SK-N-MC (cell line): ENCODE measurements around the gene CNRIP1.

Experiments
- DNase-seq: peaks from one replicate; pipeline ENCODE4 v3.0.0-alpha.2; 2011; ENCODE audit warnings: low read depth, low spot score
- H3K27ac ChIP-seq: fragments of 200-600 bp; sonication (generic); 2 replicates; pipeline ENCODE4 v1.5.1; 2016; ENCODE audit warnings: mixed run types
- H3K36me3 ChIP-seq: fragments of 200-600 bp; sonication (generic); 2 replicates; pipeline ENCODE4 v1.6.1; 2017; ENCODE audit warnings: antibody characterized with exemption, low read length, mixed read lengths; ENCODE audit not compliant: insufficient read depth
- H3K4me3 ChIP-seq: fragments of 200-600 bp; sonication (generic); 2 replicates; pipeline ENCODE4 v1.5.1; 2016
- H3K9ac ChIP-seq: fragments of 200-600 bp; sonication (generic); 2 replicates; pipeline ENCODE4 v1.8.0; 2017; ENCODE audit warnings: mixed run types, mixed read lengths; ENCODE audit not compliant: insufficient read length
- H3K9me3 ChIP-seq: fragments of 200-600 bp; sonication (generic); 2 replicates; pipeline ENCODE4 v1.6.1; 2017; ENCODE audit warnings: low read depth, mild to moderate bottlenecking, antibody characterized with exemption, low read length, moderate library complexity, mixed read lengths
- EZH2 ChIP-seq: fragments of 200-600 bp; sonication (generic); IDR thresholded peaks from one replicate; pipeline ENCODE4 v1.6.1; 2017; ENCODE audit warnings: antibody characterized with exemption
- FOXP2 ChIP-seq: optimal IDR thresholded peaks from 2 replicates; pipeline ENCODE3; 2011; ENCODE audit warnings: mild to moderate bottlenecking, moderate library complexity; ENCODE audit not compliant: insufficient read depth; ENCODE audit errors: extremely low read length, control extremely low read depth
- POLR2AphosphoS5 ChIP-seq: IDR thresholded peaks from 2 replicates; pipeline ENCODE4 v1.6.1; 2012; ENCODE audit warnings: mild to moderate bottlenecking, low read depth, low read length, borderline replicate concordance

Gene CNRIP1

DNA sequence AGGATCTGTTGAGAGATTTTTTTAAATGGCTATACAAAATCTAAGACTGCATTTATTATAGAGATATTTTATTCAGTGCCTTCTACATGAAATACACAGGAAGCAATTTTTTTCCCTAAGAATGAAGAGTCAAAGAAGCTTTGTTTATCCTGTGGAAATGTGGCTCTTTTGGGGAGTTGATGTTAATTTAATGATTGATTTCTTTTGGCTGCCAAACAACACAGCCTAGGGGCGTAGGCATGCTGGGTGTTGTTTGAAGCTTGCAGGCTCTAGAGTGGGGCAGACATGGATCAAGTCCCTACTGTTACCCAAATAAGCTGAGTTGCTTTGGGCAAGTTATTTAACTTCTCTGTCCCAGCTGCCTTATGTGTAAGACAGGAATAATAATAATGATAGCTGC is 24.3 kb upstream of the CNRIP1 start:
- TF ChIP-seq FOXP2 (no peak), EZH2 (no peak), POLR2AphosphoS5 (no peak; the same call in 1 of the 2 replicates)
- Histone ChIP-seq H3K4me3 (no peak overlapping the region), H3K36me3 (no peaks in the 10 kb centered on the region), H3K9me3 (no peaks in the 10 kb centered on the region), H3K9ac (no peak overlapping the region), H3K27ac (no peak overlapping the region)
- no peak for DNase-seq

GRCh38 chr2:68342470-68342869 is 22.7 kb upstream of the CNRIP1 start:
- no peak overlapping the region for H3K9ac ChIP-seq
- DNase-seq = no peak
- H3K9me3 ChIP-seq = no peaks in the 10 kb centered on the region
- H3K36me3 ChIP-seq = no peaks in the 10 kb centered on the region
- H3K27ac ChIP-seq = no peak overlapping the region
- no peak for TF ChIP-seq FOXP2
- TF ChIP-seq EZH2 = no peak
- no peak for TF ChIP-seq POLR2AphosphoS5
- no peak overlapping the region for H3K4me3 ChIP-seq

- no peak for DNase-seq
- Histone ChIP-seq H3K9me3 (no peaks in the 10 kb centered on the region), H3K9ac (no peak overlapping the region), H3K27ac (no peak overlapping the region), H3K36me3 (no peaks in the 10 kb centered on the region), H3K4me3 (no peak overlapping the region)
- TF ChIP-seq FOXP2 = no peak
- no peak for TF ChIP-seq POLR2AphosphoS5
- no peak for TF ChIP-seq EZH2
Observed at GRCh38 chr2:68341583-68341982, 21.8 kb upstream of the CNRIP1 start.

DNA sequence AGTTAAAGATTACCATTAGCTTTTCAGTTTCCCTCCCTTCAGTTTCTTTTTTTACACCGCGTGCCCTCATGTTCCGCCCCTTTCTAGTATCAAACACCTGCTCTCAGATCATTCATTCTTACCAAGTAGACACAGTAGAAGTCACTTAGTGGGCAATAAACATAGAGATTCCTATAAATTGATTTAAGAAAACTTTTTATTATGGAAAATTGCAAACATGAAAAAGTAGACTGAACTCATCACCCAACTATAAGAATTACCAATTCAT is 21.2 kb upstream of the CNRIP1 start:
- H3K4me3 ChIP-seq = no peak overlapping the region
- DNase-seq = no peak
- no peaks in the 10 kb centered on the region for H3K36me3 ChIP-seq
- no peak for TF ChIP-seq FOXP2
- TF ChIP-seq EZH2 = no peak
- no peak for TF ChIP-seq POLR2AphosphoS5
- H3K9ac ChIP-seq = no peak overlapping the region
- H3K27ac ChIP-seq = no peak overlapping the region
- no peaks in the 10 kb centered on the region for H3K9me3 ChIP-seq

DNA sequence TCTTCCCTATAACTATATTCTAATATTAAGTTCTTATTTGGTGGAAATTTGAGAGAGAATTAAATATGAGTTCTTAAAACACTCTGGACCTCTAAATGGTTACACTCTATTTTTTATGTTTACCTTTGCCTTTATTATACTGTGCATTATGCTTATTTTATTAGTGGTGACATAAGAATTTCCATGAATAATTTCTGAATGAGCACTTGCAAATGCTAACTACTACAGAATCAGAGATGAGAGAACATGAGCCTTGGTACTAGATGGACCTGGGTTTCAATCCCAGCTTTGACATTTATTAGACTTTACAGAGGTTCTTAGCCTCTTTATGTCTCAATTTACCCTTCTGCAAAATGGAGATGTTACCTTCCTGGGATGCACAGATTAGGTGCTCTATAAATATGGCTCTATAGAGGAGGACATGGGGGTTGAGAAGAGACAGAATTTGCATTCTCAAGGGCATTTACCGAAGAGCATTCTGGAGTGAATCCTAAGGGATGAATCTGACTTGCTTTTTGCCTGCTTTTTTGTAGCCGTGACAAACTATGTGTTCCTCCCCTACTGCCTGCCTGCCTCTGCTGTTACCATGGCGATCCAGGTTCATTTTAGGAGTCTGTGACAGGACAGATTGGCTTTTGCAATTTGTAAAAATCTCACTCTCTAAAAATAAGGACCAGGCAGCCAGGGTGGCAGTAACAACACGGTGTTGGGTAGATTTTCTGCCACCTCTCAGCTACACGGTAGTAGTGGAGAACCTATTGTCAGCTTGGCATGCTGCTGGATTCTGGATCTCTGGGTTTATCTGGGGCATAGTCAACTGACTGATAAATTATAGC is 20.7 kb upstream of the CNRIP1 start:
- Histone ChIP-seq H3K9me3 (no peaks in the 10 kb centered on the region), H3K9ac (no peak overlapping the region), H3K27ac (no peak overlapping the region), H3K36me3 (no peaks in the 10 kb centered on the region), H3K4me3 (no peak overlapping the region)
- no peak for DNase-seq
- TF ChIP-seq FOXP2 (no peak), POLR2AphosphoS5 (no peak), EZH2 (no peak)

DNA sequence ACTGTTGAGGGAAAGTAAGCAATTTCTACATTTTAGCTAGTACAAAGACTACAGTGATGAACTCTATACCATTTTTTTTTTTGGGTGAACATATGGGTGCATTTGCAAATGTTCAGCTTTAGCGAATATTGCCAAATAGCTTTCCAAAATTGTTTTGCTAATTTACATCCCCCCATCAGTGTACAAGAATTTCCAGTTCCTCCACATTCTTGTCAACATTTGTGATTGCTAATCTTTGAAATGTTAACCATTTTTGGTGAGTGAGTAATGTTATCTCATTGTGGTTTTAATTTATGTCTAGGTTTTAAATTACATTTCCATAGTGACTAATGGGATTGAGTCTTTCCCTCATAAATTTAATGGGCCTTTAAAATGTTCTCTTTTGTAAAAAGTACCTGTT is 16.4 kb upstream of the CNRIP1 start:
- Histone ChIP-seq H3K27ac (no peak overlapping the region), H3K9ac (no peak overlapping the region), H3K4me3 (no peak overlapping the region), H3K9me3 (no peaks in the 10 kb centered on the region), H3K36me3 (no peaks in the 10 kb centered on the region)
- DNase-seq = no peak
- TF ChIP-seq EZH2 = no peak
- no peak for TF ChIP-seq FOXP2
- TF ChIP-seq POLR2AphosphoS5 = no peak

DNA sequence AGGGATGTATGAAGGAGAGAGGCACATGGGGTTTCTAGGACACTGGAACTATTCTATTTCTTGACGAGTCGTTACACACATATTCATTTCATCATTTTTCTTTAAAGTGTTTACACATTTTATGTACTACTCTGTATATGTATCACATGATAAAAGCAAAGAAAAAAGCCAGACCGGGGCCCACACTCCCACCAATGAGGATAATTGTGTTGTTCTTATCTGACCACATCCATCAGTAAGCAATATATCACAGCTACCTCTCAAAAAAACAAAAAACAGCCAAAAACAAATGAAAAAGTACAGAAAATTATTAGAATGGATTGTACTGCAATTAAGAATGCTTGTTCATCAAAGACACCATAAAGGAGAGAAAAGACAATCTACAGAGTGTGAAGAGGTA is 14.2 kb upstream of the CNRIP1 start:
- Histone ChIP-seq H3K36me3 (no peaks in the 10 kb centered on the region), H3K27ac (no peak overlapping the region), H3K4me3 (no peak overlapping the region), H3K9ac (no peak overlapping the region), H3K9me3 (no peaks in the 10 kb centered on the region)
- no peak for DNase-seq
- TF ChIP-seq FOXP2 (no peak), EZH2 (no peak), POLR2AphosphoS5 (no peak)

GRCh38 chr2:68333009-68333408 is 13.3 kb upstream of the CNRIP1 start:
- DNase-seq = no peak
- TF ChIP-seq FOXP2 (no peak), EZH2 (no peak)
- no peak overlapping the region for H3K4me3 ChIP-seq

GRCh38 chr2:68330691-68331090 is 10.9 kb upstream of the CNRIP1 start:
- no peak for DNase-seq
- H3K4me3 ChIP-seq = no peak overlapping the region
- H3K27ac ChIP-seq = no peak overlapping the region
- H3K36me3 ChIP-seq = no peaks in the 10 kb centered on the region
- no peaks in the 10 kb centered on the region for H3K9me3 ChIP-seq
- no peak for TF ChIP-seq EZH2
- no peak for TF ChIP-seq FOXP2
- no peak for TF ChIP-seq POLR2AphosphoS5
- no peak overlapping the region for H3K9ac ChIP-seq

More at GRCh38 chr2:68333009-68333408, 13.3 kb upstream of the CNRIP1 start:
- Histone ChIP-seq H3K27ac (no peak overlapping the region), H3K9me3 (no peaks in the 10 kb centered on the region), H3K36me3 (no peaks in the 10 kb centered on the region), H3K9ac (no peak overlapping the region)
